ENCODE data around the gene SLC35F3.

Gene SLC35F3

DNA sequence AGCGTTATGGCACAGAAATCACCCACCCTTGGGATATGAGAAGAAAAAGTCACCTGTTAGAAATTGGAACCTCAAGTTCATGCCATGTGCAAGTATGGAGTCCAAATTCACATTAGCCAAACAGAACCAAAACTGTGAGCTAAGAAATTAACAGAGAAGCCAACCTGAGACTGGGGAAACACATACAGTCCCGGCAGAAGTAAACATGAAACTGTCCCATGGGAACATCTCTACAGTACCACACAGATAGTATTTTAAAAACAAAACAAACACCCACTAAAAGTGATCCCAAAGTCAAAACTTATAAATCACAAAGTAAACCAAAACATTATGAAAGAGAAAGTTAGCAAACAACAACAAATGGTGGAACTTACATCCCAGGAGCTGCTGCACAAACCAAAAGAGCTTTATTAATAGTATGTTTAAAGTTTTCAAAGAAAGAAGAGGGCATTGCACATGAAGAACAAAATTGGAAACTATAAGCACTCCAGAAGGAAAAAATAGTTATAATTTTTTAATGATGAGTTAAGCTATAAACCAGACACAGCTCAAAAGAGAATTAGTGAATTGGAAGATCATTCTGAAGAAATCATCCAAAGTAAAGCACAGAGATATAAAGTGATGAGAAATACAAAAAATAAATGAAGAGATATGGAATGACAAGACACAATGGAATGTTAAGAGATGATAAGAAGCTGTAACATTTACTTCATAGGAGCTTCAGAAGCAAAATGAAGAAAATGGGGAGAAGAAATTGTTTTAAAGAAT is 385.2 kb downstream of the SLC35F3 start:
- no peak overlapping the region for H3K4me3 ChIP-seq (ENCODE audit: low read depth, low read length)
- ChIA-PET POLR2A (no interaction called here), CTCF (no interaction called here)
- DNase-seq (ENCODE audit: low read depth, low spot score), result no peak
- TF ChIP-seq, protein P1, sequence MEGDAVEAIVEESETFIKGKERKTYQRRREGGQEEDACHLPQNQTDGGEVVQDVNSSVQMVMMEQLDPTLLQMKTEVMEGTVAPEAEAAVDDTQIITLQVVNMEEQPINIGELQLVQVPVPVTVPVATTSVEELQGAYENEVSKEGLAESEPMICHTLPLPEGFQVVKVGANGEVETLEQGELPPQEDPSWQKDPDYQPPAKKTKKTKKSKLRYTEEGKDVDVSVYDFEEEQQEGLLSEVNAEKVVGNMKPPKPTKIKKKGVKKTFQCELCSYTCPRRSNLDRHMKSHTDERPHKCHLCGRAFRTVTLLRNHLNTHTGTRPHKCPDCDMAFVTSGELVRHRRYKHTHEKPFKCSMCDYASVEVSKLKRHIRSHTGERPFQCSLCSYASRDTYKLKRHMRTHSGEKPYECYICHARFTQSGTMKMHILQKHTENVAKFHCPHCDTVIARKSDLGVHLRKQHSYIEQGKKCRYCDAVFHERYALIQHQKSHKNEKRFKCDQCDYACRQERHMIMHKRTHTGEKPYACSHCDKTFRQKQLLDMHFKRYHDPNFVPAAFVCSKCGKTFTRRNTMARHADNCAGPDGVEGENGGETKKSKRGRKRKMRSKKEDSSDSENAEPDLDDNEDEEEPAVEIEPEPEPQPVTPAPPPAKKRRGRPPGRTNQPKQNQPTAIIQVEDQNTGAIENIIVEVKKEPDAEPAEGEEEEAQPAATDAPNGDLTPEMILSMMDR (IDR thresholded peaks at IDR 0.05; ENCODE audit: insufficient read depth, low read length, missing control alignments), result no peak

- no peak for DNase-seq (ENCODE audit: low read depth, low spot score)
- TF ChIP-seq, protein P1 (IDR thresholded peaks at IDR 0.05; ENCODE audit: insufficient read depth, low read length, missing control alignments), result no peak
- POLR2A ChIA-PET, result no interaction called here
Observed at GRCh38 chr1:234292011-234292410, 387.5 kb downstream of the SLC35F3 start.

GRCh38 chr1:234292548-234292947 is 388.1 kb downstream of the SLC35F3 start:
- DNase-seq (ENCODE audit: low read depth, low spot score), result no peak
- no peak overlapping the region for H3K4me3 ChIP-seq (ENCODE audit: low read depth, low read length)
- ChIA-PET CTCF (interaction anchor here (6.9 kb wide), 1 partner anchor 17 kb away, joined by 35 read pairs; no protein-coding TSS in a partner anchor), POLR2A (no interaction called here)
- TF ChIP-seq, protein P1 (IDR thresholded peaks at IDR 0.05; ENCODE audit: insufficient read depth, low read length, missing control alignments), result no peak

More at GRCh38 chr1:234292011-234292410, 387.5 kb downstream of the SLC35F3 start:
- CTCF ChIA-PET, result no interaction called here
- H3K4me3 ChIP-seq (ENCODE audit: low read depth, low read length), result no peak overlapping the region

DNA sequence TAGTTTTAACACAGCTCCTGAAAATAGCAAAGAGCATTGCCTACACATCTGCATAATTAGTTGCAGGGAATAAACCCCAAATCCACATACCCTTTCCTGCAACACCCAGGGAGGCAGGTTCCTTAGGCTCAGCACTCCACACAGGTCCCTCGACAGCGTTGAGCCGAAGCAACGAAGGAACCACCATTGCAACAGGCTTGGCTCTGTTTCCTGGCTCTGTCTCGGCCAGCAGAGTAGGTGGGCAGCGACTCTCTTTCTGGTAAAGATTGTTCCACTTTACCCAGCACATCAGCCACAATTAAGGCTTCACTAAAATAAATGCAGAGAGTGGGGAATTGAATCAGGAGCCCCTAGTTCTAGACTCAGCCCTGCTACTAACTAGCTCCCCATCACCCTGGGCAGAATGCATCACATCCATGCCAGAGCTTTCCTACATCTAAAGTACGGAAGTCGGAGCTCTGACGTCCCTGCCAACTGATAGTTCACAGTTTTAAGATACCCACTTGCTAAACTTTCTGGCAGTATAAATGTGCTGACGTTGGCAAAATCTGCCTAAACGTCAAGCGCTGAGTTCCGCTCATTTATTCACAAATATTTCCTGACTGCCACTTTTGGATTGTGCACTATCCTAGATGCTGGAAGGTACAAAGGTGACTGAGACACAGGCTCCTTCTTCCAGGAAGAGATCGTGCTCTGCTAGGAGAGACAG is 389.8 kb downstream of the SLC35F3 start:
- no peak overlapping the region for H3K4me3 ChIP-seq (ENCODE audit: low read depth, low read length)
- ChIA-PET POLR2A (no interaction called here), CTCF (interaction anchor here (0.6 to 6.9 kb wide), 2 partner anchors 15 to 921 kb away, joined by 3 to 35 read pairs; no protein-coding TSS in a partner anchor)
- no peak for DNase-seq (ENCODE audit: low read depth, low spot score)
- TF ChIP-seq, protein P1 (IDR thresholded peaks at IDR 0.05; ENCODE audit: insufficient read depth, low read length, missing control alignments), result no peak

DNA sequence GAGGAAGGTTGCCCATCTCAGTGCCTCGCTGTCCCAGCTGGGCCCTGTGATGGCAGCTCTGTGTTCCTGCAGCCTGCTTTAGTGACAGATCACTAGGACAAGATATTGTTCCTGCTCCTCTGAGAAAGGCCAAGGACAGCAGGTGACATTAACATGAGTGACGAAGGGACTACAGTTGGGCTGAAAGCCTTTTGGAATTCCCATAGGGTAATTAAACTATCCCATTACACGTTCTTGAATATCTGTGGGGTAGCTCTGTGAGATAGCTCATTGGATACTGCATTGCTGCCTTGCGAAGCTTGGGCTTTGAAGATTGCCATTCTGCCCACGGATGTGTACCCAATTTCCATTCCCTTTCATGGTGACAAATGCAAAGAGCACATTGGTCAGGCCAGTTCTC is 390.6 kb downstream of the SLC35F3 start:
- POLR2A ChIA-PET, result no interaction called here
- CTCF ChIA-PET, result interaction anchor here (6.9 kb wide), 1 partner anchor 14 kb away, joined by 35 read pairs; no protein-coding TSS in a partner anchor
- TF ChIP-seq, protein P1 (IDR thresholded peaks at IDR 0.05; ENCODE audit: insufficient read depth, low read length, missing control alignments), result no peak
- no peak overlapping the region for H3K4me3 ChIP-seq (ENCODE audit: low read depth, low read length)
- no peak for DNase-seq (ENCODE audit: low read depth, low spot score)

GRCh38 chr1:234295626-234296025 is 391.1 kb downstream of the SLC35F3 start:
- H3K4me3 ChIP-seq (ENCODE audit: low read depth, low read length), result no peak overlapping the region
- CTCF ChIA-PET, result interaction anchor here (0.7 to 6.9 kb wide), 2 partner anchors 14 to 1193 kb away, joined by 3 to 35 read pairs; no protein-coding TSS in a partner anchor
- POLR2A ChIA-PET, result no interaction called here
- TF ChIP-seq, protein P1 (IDR thresholded peaks at IDR 0.05; ENCODE audit: insufficient read depth, low read length, missing control alignments), result no peak
- no peak for DNase-seq (ENCODE audit: low read depth, low spot score)
